ENCODE measurements around the gene C9orf78.

The C9orf78 gene

DNA sequence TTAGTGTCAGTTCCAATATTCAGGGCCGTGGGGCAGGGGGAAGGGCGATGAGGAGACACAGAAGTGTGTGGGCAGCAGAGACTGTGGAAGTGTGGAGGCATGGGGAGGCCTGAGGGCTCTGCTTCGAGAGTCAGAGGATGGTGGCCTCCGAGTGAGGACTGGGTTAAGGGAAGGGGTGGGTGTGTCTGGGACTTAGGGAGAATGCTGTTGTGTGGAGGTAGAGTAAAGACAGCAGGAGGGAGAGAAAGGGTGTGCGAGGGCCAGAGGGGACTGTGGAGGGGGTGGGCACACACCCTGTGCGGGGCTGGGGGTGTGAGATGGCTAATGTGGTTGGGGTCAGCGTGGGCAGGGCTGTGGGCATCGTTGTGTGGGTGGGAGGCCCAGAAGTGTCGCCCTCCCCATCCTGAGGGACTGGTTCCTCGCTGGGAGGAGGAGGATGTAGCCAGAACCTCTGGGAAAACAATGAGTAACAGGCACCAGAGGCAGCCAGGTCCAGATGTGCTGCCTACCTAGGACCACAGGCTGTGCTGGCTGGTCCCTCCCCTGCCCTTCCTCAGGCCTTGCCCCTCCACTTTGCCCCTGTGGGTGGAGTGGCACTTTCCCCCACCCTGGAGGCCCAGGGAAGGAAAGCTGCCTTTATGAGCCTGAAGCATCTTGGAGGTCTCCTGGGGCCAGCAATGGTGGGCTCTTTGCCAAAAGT is 4.4 kb upstream of the C9orf78 start:
- DNase-seq = no peak

DNA sequence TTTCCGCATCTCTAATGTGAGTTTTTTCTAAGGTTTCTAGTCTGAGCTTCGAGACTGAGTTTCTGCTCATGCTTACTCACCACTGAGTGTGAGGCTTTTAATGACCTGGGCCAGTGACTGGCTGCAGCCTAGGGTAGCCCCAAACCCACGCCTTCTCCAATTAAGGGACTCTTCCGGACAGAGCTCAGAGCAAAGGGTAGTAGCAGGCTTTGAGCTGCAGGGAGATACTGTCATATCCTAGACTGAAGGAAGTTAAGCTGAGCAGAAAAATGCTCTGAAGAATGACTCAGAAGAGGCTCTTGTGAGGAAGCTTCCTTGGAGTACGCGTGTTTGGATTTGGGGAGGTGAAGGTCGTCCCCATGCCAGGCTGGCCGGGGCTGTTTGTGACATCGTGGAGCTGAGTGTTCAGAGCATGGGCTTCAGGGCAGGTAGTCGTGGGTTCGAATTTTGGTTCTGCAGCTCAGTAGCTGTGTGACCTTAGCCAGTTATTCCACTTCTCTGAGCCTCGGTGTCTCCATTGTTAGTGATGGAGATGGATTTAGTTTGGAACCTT is 3.7 kb upstream of the C9orf78 start:
- peak; percentile 54 to 75 for DNase-seq

DNA sequence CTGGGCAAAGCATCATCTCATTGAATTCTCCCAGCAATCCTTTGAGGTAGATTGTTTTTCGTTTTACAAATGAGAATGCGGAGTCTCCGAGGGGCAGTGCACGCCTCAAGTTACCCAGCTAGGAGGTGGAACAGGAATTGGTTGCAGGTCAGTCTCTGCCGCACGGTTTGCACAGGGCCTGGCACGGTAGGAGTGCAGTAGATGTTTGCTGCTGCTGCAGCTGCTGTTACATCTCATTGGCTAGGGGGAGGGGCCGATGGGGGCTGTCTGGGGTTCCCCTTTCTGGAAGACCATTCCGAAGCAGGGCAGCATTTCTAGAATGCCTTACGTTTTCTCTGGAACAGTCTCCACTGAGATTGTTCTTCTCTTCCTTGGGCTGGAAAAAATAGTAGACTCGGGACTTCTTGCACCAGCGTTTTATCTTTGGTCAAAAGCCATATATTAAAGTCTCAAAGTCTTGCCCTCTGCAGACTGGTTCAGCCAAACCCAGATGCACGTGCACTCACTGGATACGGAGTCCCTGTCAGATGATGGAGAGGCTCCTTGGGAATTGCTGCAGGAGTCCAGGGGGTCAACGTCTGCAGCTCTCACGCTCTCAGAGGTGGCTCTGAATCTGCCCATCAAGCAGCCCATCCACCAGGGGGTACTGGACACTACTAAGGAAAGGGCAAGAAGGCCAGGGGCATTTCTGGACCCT is 1.4 kb upstream of the C9orf78 start:
- DNase-seq = peak; percentile 31 to 40

DNA sequence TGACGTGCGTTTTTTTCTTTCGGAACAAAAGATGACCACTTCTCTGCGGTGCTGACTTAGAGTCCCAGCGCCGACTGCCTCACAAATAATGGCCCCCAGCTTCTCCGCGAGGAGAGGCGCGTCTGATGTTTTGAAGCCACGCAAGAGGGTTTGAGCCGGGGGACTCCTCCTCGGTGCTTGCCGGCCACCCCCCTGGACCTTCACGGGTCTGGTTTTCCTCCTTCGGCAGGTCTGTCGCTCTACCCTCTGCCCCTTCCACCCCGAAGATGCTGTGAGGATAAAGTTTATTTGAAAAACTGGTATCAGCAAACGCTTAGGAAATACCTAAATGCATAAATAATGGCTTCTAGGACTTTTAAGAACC is 767 bp upstream of the C9orf78 start:
- DNase-seq = no peak

DNA sequence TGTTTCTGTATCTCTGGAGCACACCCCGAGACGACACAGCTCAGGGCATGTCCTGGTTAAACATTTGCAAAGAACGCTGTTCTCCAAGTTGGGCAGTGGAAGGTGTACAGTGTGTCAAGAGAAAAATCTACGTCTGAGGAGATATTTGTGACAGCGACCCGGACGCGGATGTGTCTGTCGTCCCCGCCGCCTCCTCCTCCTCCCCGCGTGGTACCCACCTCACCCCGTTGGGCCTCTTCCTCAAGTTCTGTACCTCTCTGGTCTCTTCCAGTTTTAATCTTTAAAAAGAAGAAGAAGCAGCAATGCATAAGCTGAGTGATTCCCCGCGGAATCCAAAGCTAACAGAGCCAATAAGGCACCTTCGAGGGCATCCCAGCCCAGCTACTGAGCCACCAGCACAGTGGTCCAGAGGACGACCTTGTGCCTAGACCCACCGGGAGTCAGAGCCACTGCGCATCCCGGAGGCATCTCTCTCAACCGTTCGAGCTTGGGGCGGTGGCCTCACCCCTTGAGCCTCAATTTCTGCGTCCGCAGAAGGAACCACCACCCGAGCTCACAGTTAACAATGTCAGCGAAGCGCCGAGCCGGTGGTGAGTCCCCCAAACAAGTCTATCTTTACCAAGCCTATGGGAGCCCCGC is 467 bp downstream of the C9orf78 start:
- peak; percentile 12 to 18 for DNase-seq

DNA sequence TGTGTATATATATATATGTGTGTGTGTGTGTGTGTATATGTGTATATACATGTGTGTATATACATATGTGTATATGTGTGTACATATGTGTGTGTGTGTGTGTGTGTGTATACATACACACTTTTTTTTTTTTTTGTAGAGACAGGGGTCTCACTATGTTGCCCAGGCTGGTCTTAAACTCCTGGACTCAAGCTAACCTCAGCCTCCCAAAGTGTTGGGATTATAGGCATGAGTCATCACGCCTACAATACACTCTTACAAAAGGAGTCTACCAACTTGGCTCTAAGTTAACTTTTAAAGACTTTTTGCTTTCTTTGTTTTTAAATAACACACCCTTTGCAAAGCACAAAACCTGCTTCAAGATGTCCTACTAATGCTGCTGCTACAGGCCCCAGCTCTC is 2.1 kb downstream of the C9orf78 start:
- no peak for DNase-seq

DNA sequence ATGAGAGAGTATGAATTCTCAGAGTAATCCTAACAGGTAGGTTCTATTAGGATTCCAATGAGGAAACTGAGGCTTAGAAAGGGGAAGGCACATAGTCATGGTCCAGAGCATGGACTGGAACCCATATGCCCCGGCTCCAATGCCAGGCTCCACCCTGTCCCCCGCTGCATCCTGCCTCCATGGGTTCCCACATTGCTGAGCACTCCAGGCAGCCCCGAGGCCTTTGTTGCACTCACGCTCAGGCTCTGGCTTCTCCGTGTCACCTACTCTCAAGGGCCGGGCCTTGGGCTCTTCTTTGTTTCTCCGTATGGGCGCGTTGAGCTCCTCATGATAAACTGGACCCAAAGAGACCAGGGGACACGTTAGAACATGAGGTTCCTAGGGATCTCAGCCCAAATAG is 6.1 kb downstream of the C9orf78 start:
- DNase-seq = no peak

DNA sequence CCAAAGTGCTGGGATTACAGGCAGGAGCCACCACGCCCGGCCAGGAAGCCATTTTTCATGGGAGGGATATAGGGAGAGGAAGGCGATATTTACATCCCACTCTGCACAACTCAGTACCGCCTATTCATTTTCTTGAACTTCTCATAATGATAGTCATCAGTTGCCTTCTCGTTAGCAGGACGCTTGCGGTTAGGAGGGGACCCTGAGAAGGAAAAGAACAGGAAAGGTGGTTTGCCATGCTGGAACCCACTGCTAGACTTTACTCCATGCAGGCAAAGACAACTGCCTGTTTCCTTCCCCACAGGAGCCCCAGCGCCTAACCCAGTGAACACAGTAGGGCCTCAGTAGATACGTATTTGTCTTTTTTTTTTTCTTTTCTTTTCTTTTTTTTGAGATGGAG is 7.0 kb downstream of the C9orf78 start:
- no peak for DNase-seq

DNA sequence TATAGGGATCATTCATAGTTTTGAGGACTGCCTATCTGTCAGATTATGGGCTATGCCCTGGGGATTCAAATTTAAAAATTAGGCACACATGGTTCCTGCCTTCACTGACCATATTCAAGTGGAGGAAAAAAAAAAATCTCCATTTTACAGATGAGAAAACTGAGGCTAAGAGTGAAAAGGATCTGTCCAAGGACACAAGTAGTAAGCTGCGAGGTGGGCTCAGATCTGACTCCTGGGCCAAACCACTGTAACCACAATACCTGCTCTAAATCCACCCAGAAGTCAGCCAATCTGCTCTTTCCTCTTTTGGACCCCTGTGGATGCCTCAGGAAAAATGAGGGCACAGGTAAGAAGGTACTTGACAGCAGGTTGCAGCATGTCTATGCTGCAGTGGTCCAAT is 8.3 kb downstream of the C9orf78 start:
- no peak for DNase-seq

DNA sequence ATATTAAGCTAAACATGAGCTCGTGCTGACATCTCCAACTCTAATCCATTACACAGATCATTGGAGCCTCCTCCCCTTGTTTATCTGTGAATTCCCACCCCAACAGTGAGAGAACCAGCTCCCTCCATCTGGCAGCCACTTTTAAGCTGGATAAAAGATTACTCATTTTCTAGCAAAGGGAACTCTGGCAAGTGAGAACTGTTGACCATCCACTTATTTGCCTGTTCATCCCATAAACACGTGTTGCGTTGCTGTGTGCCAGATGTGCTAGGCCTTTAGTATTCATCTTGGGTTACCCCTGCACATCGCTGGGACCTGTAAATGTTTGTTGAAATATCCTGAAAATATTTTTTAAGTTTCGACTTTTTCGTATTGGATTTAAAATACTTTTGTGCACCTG is 8.7 kb downstream of the C9orf78 start:
- DNase-seq = no peak

DNA sequence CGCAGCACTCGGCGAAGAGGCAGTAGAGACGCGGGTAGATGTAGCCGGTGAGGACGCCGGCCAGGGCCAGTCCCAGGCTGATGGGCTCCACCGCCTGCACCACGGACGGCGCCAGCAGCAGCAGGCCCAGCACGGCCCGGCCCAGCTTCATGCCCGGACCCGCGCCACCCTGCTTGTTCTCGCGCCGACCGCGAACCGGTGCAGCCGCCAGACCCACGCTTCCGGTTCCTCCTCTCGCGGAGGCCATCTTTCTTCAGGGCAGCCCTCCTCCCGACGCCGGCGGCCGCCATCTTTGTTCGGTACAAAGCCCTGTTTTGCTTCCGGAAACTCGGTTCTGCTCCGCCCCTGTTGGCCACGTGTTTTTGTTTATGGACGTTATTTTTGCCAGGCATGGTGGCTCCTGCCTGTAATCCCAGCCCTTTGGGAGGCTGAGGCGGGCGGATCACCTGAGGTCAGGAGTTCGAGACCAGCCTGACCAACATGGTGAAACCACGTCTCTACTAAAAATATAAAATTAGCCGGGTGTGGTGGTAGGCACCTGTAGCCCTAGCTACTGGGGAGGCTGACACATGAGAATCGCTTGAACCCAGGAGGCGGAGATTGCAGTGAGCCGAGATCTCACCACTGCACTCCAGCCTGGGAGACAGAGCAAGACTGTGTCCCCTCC is 11.0 kb downstream of the C9orf78 start, which contains the start of gene TOR1A:
TSS of gene TOR1A (minus strand) at position 202 of the 667 bp plus-strand sequence. CDS start at position 151, 51 bp downstream.
- DNase-seq = peak; percentile 85 to 87

DNA sequence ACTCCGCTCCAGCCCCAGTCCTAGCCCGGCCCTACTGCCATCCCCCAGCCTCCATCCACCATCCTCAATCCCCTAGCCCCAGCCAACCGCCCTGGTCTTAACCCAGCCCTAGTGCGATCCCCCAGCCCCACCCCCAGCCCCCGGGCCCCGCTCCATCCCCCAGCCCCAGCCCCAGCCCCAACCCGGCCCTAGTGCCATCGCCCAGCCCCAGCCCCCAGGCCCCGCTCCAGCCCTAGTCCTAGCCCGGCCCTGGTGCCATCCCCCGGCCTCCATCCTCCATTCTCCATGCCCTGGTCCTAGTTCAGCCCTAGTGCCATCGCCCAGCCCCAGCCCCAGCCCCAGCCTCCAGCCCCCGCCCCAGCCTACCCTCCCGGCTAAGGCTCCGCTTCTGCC is 11.5 kb downstream of the C9orf78 start:
- DNase-seq = no peak

DNA sequence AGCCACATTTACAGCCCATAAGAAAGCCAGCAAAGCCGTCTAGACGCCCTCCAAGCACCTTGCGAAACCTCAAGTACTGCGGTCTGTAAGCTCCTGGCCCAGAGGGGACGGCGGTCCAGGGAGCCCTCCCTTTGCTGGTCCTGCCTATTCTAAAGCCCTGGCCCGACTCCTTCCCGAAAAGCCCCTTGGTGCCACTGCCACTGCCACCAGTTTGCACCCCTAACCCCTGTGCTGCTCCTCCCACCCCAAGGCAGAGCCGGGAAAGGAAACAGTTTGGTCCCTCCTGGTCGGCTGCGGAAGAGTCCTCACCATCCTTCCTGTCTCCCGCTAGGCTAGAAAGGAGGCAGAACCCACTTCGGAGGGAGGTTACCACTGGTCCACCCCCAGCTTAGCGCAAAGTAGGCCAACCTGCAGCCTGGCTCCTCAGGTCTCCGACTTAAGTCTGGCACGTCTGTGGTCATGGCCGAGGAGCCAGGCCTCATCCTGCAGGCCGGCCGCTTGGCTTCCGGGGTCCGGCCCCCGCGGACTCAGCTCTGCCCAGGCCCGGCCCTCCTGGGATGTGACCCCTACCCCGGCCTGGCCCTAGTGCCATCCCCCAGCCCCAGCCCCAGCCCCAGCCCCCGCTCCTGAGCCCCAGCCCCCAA is 12.1 kb downstream of the C9orf78 start:
- peak; percentile 51 to 54 for DNase-seq

DNA sequence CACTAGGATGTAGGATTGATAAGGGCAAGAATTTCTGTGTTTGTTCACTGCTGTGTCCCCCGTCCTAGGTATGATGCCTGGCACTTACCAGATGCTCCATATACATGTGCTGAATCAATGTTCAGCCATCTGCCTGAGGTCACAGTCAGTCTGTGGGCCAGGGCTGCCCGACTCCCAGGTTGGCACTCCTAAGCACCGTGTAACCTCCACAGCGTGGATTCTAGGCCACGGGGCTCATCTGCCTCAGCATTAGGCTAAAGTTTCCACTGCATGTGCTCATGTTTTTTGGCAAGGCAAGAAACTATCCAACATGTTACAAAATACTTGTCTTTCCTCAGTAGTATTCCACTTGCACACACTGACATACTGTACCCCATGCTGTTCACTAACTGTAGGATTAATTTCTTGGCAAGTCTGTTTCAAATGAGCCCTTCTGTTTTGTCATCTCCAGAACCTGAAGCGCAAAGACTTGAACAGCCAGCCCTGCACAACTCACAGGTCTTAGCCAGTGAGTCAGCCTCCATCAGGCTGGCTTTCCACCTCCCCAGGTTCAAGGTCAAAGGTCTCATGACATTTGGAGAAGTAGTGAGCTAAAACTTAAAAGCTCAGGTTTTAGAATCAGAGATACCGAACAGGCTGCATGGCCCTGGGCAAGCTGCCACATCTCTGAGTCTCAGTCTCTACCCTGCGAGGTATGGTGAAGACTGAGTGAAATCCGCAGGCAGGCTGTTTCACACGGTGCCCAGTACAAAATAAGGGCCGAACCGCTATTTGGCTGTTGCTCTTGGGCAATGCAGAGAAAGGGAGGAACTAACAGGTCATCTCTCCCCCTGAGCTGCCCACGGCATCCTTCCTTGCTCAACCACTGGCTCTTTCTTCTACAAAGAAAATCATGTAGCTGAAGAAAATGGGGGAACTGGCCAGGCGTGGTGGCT is 18.3 kb downstream of the C9orf78 start:
- peak; percentile 97 to 98 for DNase-seq

DNA sequence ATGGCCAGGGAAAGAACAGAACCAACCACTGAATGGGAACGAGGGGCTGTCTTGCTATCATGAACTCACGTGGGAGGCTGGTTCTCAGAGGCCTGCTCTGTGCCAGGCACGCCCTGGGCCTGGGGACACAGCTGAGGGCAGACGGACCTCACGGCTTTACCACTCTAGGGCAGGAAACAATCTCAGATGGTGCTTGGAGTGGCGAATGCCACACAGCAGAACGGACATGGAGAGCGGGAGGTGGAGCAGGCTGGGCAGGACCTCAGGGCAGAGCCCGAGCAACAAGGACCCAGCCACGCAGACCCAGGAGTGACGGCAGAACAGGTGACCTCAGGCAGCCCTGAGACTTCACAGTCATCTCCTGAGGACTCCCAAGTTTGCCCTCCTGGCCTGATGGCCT is 19.8 kb downstream of the C9orf78 start:
- no peak for DNase-seq

DNA sequence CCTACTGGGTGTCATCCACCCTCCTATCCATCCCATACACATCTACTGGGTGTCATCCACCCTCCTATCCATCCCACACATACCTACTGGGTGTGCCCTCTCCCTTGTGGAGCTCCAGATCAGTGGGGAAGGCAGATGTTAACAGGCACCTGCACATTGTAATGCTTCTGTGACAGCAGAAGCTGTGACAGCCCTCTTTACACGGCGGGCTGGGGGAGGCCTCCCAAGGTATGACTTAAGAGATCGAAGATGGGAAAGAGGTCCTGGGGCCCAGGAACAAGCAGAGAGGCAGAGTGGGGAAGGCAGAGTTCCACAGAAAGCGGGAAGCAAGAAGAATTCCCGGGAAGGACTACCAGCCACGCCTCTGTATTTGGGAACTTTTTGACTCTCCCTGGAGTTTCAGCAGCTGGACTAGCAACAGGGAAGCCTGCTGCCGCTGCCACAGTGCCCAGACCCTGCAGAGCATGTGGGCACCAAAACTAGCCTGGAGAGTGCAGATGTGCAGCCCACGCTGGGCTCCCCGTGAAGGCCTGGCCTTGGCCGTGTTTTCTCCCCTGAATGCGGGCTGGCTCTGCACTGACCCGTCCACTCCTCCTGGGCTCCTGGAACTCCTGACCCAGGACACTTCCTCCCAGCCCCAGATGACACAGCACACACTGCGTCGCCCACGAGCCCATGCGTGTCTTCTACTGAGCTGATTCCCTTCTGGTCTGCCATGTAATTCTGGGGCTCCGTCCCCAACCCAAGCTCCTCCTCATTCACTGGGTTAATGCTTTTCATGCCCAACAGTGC is 20.4 kb downstream of the C9orf78 start:
- DNase-seq = no peak

DNA sequence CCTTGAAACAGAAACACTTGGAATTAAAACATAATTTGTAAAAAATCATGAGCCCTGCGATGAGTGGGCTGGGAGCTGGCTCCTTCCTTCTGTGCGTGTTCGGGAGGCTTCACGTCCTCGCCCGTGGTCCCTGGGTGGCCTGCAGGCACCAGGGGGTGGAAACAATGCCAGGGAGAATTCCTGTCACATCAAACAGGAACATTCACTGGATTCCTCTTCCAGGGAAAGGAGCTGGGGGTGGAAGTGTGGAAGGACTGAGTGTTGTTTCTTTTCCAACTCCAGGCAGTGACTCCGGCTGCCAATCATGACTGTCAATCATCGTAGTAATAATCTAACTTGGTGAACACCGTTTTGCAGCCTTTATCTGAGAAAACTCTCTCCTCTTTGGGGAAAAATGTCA is 21.4 kb downstream of the C9orf78 start:
- no peak for DNase-seq

DNA sequence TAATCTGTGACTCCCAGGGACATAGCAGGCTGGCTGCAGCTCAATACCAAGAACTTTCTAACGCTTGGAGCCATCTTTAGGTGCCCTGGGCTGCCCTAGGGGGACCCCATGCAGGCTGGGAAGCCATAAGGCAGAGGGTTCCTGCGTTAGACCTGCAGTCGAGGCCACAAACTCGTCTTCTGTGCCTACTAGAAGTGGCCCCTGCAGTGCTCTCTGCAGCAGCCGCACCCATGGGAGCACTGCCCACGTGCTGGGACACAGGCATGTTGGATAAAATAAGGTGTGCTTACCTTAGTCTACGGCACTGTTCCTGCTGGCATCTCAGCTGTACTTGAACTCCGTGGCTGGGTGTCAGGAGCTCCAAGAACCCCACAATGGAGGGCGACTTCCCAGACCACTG is 22.7 kb downstream of the C9orf78 start:
- no peak for DNase-seq

DNA sequence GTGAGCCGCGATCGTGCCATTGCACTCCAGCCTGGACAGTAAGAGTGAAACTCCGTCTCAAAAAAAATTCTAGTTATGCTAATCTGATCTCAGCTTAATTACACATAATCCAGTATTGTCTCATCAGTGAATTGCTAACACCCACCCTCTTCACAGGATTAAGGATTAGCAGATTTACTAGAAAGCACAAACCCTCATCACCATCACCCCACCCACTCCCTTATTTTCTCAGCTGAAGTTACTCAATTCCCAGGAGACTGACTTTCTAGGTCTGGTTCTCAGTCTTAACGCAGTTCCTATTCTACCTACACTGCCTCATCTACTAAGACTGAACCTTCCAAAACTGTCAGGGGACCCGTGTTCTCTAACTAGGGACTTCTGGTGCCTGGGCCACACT is 23.1 kb downstream of the C9orf78 start:
- no peak for DNase-seq

DNA sequence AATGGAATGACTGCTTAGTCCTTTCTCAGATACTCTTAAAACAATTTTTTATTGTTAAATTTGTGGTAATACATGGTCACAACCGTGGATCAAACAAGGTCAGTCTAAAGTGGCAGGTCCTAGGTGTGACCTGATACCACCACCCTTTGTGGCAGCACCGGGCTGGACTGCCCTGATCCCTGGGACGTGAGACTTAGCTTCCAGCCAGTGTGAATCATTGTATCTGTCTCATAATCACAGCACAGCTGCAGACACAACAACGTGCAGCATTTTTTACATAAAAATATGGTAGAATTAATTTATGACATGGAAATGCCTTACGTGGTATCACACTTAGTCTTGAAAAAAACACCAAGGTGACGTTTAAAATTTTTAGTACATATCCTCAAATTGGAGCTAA is 24.3 kb downstream of the C9orf78 start:
- DNase-seq = no peak

DNA sequence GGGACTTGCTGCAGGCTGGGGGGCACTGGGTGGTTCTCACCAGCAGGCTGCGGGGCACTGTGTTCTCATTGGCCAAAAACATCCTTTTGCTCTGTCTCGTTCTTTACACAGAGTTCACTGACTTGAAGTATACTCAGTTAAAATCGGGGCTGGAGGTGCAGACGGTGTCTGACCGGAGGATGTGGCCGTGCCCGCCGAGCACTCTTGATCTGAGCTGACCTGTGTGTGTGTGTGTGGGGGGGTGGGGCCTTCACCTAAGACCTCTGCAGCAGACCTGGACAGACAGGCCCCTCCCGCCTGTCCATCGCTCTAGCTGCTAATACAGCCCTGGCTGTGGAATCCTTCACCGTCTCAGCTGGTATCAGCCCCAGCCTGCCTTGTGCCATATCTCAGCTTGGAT is 25.0 kb downstream of the C9orf78 start:
- DNase-seq = no peak

Data from AML-193 (cell line).